Measurements from ENCODE around the gene INS. TPM values are rescaled to one million over a fixed set of nuclear protein-coding genes. Genes with fewer than 3 reads are reported as not detected.

The INS gene
- total RNA-seq, 4 donors from 2014 or later = not detected

DNA sequence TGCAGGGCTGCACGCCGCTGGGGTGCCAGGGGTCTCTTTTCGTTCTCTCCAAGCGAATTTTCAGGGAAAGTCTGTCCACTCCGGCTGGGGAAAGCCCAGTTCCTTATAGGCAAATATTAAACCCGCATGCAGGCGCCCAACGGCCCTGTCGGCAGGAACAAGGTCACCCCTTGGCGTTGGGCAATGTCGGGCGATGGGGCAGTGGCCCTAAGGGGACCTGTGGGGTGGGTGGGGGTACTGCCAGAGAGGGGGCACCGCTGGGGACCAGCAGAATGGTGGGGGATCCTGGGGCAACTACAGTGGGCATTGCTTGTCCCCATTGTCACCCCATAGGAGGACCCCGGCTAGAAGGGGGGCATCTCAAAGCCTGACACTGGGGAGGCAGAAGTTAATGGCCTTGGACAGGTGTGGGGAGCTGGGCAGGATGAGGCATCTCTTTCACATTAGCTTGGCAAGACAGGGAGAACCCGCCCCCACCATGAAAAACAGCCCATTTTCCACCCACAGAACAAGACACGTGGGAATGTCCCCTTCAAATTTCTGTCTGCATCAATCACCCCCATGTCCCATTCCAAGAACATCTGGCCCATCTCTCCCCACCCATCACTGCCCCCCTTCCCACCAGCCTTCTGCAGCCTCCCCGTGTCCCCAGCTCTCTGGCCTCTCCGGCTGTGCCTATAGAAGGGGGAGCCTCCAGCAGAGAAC lies 16.3 kb downstream of the INS start:
- no peak overlapping the region for H3K27ac ChIP-seq
- peaks cover 0 to 18% of the 10 kb centered on the region in 2 donors for H3K4me1 ChIP-seq
- H3K36me3 ChIP-seq = no peaks in the 10 kb centered on the region
- TF ChIP-seq, protein P1, sequence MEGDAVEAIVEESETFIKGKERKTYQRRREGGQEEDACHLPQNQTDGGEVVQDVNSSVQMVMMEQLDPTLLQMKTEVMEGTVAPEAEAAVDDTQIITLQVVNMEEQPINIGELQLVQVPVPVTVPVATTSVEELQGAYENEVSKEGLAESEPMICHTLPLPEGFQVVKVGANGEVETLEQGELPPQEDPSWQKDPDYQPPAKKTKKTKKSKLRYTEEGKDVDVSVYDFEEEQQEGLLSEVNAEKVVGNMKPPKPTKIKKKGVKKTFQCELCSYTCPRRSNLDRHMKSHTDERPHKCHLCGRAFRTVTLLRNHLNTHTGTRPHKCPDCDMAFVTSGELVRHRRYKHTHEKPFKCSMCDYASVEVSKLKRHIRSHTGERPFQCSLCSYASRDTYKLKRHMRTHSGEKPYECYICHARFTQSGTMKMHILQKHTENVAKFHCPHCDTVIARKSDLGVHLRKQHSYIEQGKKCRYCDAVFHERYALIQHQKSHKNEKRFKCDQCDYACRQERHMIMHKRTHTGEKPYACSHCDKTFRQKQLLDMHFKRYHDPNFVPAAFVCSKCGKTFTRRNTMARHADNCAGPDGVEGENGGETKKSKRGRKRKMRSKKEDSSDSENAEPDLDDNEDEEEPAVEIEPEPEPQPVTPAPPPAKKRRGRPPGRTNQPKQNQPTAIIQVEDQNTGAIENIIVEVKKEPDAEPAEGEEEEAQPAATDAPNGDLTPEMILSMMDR (IDR thresholded peaks at IDR 0.05) = no peak
- no peak for TF ChIP-seq POLR2A (IDR thresholded peaks at IDR 0.05)
- 8 to 13% methylated on average over 14 to 18 of the region's 18 CpGs for WGBS, 2 donors
- no peak overlapping the region for H3K4me3 ChIP-seq (replicated peaks in 1 of 3)
- intact Hi-C loops (cut with DNase I) = no loop called here
- no peak for DNase-seq
- no peaks in the 10 kb centered on the region for H3K9me3 ChIP-seq
- peaks cover 32% of the 10 kb centered on the region for H3K27me3 ChIP-seq

DNA sequence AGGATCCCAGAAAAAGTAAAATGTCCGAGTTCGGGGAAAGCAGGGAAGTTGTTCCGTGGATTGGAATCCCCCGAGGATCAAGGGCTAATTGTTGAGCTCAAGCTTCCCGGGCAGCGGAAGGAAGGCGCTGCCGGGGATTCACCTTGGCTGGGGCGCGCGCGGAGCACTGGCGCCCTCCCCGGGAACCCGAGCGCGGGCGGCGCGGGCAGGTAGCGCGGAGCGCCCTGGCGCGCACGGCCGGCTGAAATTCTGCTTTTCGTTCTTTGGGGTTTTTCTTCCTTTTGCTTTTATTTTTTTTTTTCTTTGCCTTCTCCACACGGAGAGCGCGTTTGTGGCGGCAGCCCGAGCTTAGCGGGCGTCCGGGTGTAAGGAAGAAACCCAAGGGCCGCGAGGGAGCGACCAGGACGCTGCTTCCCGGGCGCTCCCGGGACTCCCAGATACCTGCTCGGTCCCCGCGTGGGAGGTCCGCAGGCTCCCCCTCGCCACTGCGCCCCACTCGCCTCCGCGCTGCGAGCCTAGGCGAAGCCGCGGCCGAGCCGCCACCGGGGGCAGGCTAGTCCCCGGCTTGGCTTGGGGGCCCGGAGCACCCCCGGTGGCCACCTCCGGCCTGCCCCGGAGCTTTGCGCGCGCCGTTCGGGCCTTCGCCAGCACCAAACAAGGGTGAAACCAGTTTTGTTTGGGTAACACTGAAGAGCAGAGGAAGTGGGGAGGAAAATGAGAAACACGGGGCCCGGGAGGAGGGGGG lies 17.0 kb downstream of the INS start:
- H3K9me3 ChIP-seq = no peaks in the 10 kb centered on the region
- H3K36me3 ChIP-seq = no peaks in the 10 kb centered on the region
- no peak overlapping the region for H3K4me3 ChIP-seq (replicated peaks in 1 of 3)
- TF ChIP-seq, protein P1 (IDR thresholded peaks at IDR 0.05) = no peak
- no peak for TF ChIP-seq POLR2A (IDR thresholded peaks at IDR 0.05)
- no peak for DNase-seq
- peaks cover 34% of the 10 kb centered on the region for H3K27me3 ChIP-seq
- intact Hi-C loops (cut with DNase I) = no loop called here
- peaks cover 0 to 21% of the 10 kb centered on the region in 2 donors for H3K4me1 ChIP-seq
- H3K27ac ChIP-seq = no peak overlapping the region
- WGBS, 2 donors = 2 to 5% methylated on average over 53 to 64 of the region's 72 CpGs

DNA sequence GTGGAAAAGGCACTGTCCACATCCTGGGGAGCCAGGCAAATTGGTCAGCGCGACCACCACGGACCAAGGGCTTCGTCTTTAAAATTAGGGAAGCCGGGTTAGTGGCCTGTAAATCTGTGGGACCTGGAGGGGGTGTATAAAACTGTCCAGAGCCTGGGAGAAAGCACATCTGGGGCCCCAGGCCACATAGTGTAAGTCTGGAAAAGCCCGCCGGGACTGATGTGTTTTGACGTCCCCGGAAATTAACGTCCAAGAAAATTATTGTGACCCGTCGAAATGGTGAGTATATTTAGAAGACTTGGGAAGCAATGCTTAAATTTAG lies 17.6 kb downstream of the INS start:
- peaks cover 40% of the 10 kb centered on the region for H3K27me3 ChIP-seq
- intact Hi-C loops (cut with DNase I) = no loop called here
- DNase-seq = no peak

DNA sequence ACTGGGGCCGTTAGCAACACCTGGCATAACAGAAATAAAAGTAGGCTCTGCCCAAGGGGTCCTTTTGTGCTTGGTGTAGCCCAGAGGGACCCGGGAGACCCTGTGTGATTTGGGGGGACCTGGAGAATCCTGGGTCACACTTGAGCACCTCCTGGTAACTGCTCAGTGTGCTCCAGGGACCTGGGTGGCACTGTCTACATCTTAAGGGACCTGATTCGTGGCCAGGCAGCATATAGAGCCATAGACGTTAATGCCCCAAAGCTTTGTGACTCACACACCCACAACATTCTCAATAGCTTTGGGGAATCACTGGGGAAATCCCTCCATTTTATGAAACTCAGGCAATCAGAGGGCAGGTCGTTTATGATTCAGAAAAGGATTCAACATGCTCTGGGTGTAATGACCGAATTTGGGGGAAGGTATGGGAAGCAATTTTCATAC lies 18.2 kb downstream of the INS start:
- no peak for TF ChIP-seq POLR2A (IDR thresholded peaks at IDR 0.05)
- TF ChIP-seq, protein P1 (IDR thresholded peaks at IDR 0.05) = no peak
- no peaks in the 10 kb centered on the region for H3K9me3 ChIP-seq
- WGBS, 2 donors = 9 to 13% methylated on average over 6 of the region's 6 CpGs
- H3K4me3 ChIP-seq (replicated peaks in 1 of 3) = no peak overlapping the region
- H3K4me1 ChIP-seq = peaks cover 0 to 26% of the 10 kb centered on the region in 2 donors
- H3K36me3 ChIP-seq = no peaks in the 10 kb centered on the region
- intact Hi-C loops (cut with DNase I) = no loop called here
- no peak overlapping the region for H3K27ac ChIP-seq
- no peak for DNase-seq
- H3K27me3 ChIP-seq = peaks cover 40% of the 10 kb centered on the region

More for the DNA sequence above, 17.6 kb downstream of the INS start:
- no peak overlapping the region for H3K27ac ChIP-seq
- TF ChIP-seq, protein P1 (IDR thresholded peaks at IDR 0.05) = no peak
- TF ChIP-seq POLR2A (IDR thresholded peaks at IDR 0.05) = no peak
- H3K36me3 ChIP-seq = no peaks in the 10 kb centered on the region
- no peaks in the 10 kb centered on the region for H3K9me3 ChIP-seq
- whole genome bisulfite sequencing, 2 donors = 5 to 13% methylated on average over 12 of the region's 12 CpGs
- H3K4me1 ChIP-seq = peaks cover 0 to 21% of the 10 kb centered on the region in 2 donors
- H3K4me3 ChIP-seq (replicated peaks in 1 of 3) = no peak overlapping the region

DNA sequence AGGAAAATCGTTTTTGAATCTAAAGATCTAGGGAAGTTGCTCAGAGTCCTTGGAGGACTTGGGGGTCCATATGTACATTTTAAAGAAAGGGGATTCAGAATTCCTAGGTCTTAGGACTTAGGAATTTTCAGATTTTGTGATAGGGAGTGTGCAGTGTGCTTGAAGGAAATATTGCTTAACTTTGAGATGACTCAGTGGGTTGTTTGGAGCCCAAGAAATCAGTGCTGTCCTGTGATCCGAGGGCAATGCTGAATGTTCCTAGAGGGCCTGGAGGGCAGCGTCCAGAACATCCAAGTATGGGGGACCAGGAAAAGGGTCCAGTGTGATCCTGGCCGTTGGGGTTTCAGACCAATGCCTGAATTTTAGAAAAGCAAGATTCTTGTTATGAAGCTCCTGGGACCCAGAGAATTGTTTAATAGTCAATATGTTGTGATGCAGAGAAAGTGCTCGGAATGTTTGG lies 18.7 kb downstream of the INS start:
- 10 to 15% methylated on average over 5 of the region's 5 CpGs for WGBS, 2 donors
- H3K27me3 ChIP-seq = peaks cover 40% of the 10 kb centered on the region
- H3K9me3 ChIP-seq = no peaks in the 10 kb centered on the region
- H3K4me1 ChIP-seq = peaks cover 4 to 31% of the 10 kb centered on the region in 2 donors
- intact Hi-C loops (cut with DNase I) = no loop called here
- H3K27ac ChIP-seq = no peak overlapping the region
- H3K36me3 ChIP-seq = no peaks in the 10 kb centered on the region
- no peak overlapping the region for H3K4me3 ChIP-seq (replicated peaks in 1 of 3)
- no peak for TF ChIP-seq POLR2A (IDR thresholded peaks at IDR 0.05)
- TF ChIP-seq, protein P1 (IDR thresholded peaks at IDR 0.05) = no peak
- DNase-seq = no peak

Data from thyroid gland (tissue), 4 donors.